GM15510 (cell line): ENCODE data around the gene PIK3R1.

Experiments
- POLR2A ChIP-seq: IDR thresholded peaks from 3 replicates; pipeline ENCODE4 v1.6.1; 2011; ENCODE audit warnings: borderline replicate concordance; ENCODE audit not compliant: insufficient read length; ENCODE audit errors: extremely low read depth

The PIK3R1 gene

GRCh38 chr5:68215208-68215897 is at the start of gene PIK3R1:
Gene PIK3R1, plus strand, starts transcription at chr5:68215756. Its CDS starts 10,920 bp downstream, at chr5:68226676.
- peak; percentile 91 for TF ChIP-seq POLR2A

- TF ChIP-seq POLR2A = no peak
These were observed 48.3 kb upstream of the PIK3R1 start for GRCh38 chr5:68167195-68167651.

- TF ChIP-seq POLR2A = no peak
These were observed 45.7 kb upstream of the PIK3R1 start for GRCh38 chr5:68169903-68170302.

- no peak for TF ChIP-seq POLR2A
These were observed 44.6 kb upstream of the PIK3R1 start for GRCh38 chr5:68170826-68171558.

GRCh38 chr5:68172314-68172713 is 43.2 kb upstream of the PIK3R1 start:
- no peak for TF ChIP-seq POLR2A

- no peak for TF ChIP-seq POLR2A
These were observed 42.5 kb upstream of the PIK3R1 start for GRCh38 chr5:68173007-68173406.

GRCh38 chr5:68176253-68176652 is 39.3 kb upstream of the PIK3R1 start:
- no peak for TF ChIP-seq POLR2A

GRCh38 chr5:68176802-68177479 is 38.6 kb upstream of the PIK3R1 start:
- no peak for TF ChIP-seq POLR2A

- no peak for TF ChIP-seq POLR2A
These were observed 37.9 kb upstream of the PIK3R1 start for GRCh38 chr5:68177676-68178075.

- no peak for TF ChIP-seq POLR2A
These were observed 37.0 kb upstream of the PIK3R1 start for GRCh38 chr5:68178579-68178978.

GRCh38 chr5:68180121-68181038 is 35.2 kb upstream of the PIK3R1 start:
- TF ChIP-seq POLR2A = no peak

GRCh38 chr5:68181039-68181599 is 34.4 kb upstream of the PIK3R1 start:
- TF ChIP-seq POLR2A = no peak

- TF ChIP-seq POLR2A = no peak
These were observed 33.5 kb upstream of the PIK3R1 start for GRCh38 chr5:68182094-68182493.

GRCh38 chr5:68182534-68182933 is 33.0 kb upstream of the PIK3R1 start:
- TF ChIP-seq POLR2A = no peak

GRCh38 chr5:68187268-68188055 is 28.1 kb upstream of the PIK3R1 start:
- TF ChIP-seq POLR2A = no peak
